Right lobe of liver (tissue), 6 donors: Measurements from ENCODE around the gene RMC1. TPM values are rescaled to one million over a fixed set of nuclear protein-coding genes. Genes with fewer than 3 reads are reported as not detected.
"Not testable (repeated sequence)": the region's sequence is repeated elsewhere in the genome, so short reads cannot be mapped to it uniquely, and the experiment has no call there.

Experiments used
- ATAC-seq, 4 donors: fragments of 200-7000 bp; cut with Tn5 transposase; one replicate each; pipeline ENCODE4 v1.9.1; 2020; ENCODE audit warnings: mild to moderate bottlenecking in 4 of 4, moderate library complexity in 4 of 4
- DNase-seq, 3 donors: peaks; one replicate each; pipeline ENCODE4 v3.0.0-alpha.2; 2020
- H3K27ac ChIP-seq, 3 donors: fragments of 200-600 bp; one replicate each; pipeline ENCODE4 v1.8.0; 2022
- H3K27me3 ChIP-seq, 2 donors: fragments of 200-600 bp; one replicate each; pipeline ENCODE4 v1.8.0; 2022
- H3K36me3 ChIP-seq, 4 donors: fragments of 200-600 bp; sonication (generic) in 1 of 4; one replicate each; pipeline versions ENCODE4 v1.5.1 to v1.8.0; 2017 to 2022; ENCODE audit warnings: control low read depth in 1 of 4
- H3K4me1 ChIP-seq, 4 donors: fragments of 200-600 bp; sonication (generic) in 1 of 4; one replicate each; pipeline versions ENCODE4 v1.5.1 to v1.8.0; 2017 to 2022; ENCODE audit warnings: control low read depth in 1 of 4
- H3K4me3 ChIP-seq, 3 donors: fragments of 200-600 bp; one replicate each; pipeline ENCODE4 v1.8.0; 2022
- H3K9me3 ChIP-seq, 4 donors: fragments of 200-600 bp; sonication (generic) in 1 of 4; one replicate each; pipeline versions ENCODE4 v1.5.1 to v1.8.0; 2017 to 2022; ENCODE audit warnings: control low read depth in 1 of 4
- CTCF ChIP-seq, 4 donors: fragments of 200-600 bp in 3 of 4; fragments of 450-650 bp in 1 of 4; IDR thresholded peaks; one replicate each; pipeline versions ENCODE4 v1.5.1 to v1.8.0; 2016 to 2022; ENCODE audit warnings: antibody characterized with exemption in 4 of 4, mild to moderate bottlenecking in 2 of 4
- POLR2A ChIP-seq: fragments of 450-650 bp; IDR thresholded peaks from one replicate; pipeline ENCODE4 v1.6.1; 2017; ENCODE audit warnings: antibody characterized with exemption, mild to moderate bottlenecking
- WGBS: methylation state at CpG from one replicate; pipeline ENCODE4 v1.1.6; 2018; ENCODE audit warnings: low coverage, low lambda C conversion rate; ENCODE audit not compliant: insufficient coverage; ENCODE audit errors: missing lambda C conversion rate; 5-methylcytosine and 5-hydroxymethylcytosine counted together
- intact Hi-C, 2 donors: fragments of 100-400 bp; cut with DNase I; formaldehyde crosslinking; loops; one replicate each; pipeline versions ENCODE4 v1.11.2 to v1.14.1; 2022
- total RNA-seq, 6 experiments: library from RNA; depleted of rRNA in 2 of 6; stranded (reverse); fragments of >200 nt in 2 of 6; fragmentation: NEBNext Ultra II Directional in 3 of 6; extraction: Animal tissue kit (Norgen Biotek cat#: 25700) in 3 of 6; gene quantifications; one replicate each; pipeline versions ENCODE4 v1.1.0 to v1.2.4, GENCODE V29; 2016 to 2023
- donor health status: DM: no; HTN: yes; CAD: no.
- donor health status: DM: no; HTN: no; CAD: no.
- donor health status: DM: no; HTN: no; CAD: no.
- donor health status: DM: no; HTN: yes; CAD: no.
- donor health status: DM: no; HTN: yes; CAD: no.

RMC1 gene
- total RNA-seq, 6 experiments from 2014 or later = 16.8 to 24.5 (median 21.9) TPM

GRCh38 chr18:23552505-23552904, 49.2 kb downstream of the RMC1 start:
- intact Hi-C loops = no loop called here
- DNase-seq (no peak), ATAC-seq (no peak)
- H3K4me1 ChIP-seq = peaks cover 0 to 4% (median 0%) of the 10 kb centered on the region in 4 donors
- H3K4me3 ChIP-seq = no peak overlapping the region
- WGBS = 82% methylated on average over 9 of the region's 11 CpGs
- H3K27me3 ChIP-seq = no peaks in the 10 kb centered on the region
- H3K27ac ChIP-seq = no peak overlapping the region
- H3K36me3 ChIP-seq = peaks cover 0 to 56% (median 16%) of the 10 kb centered on the region in 4 donors
- H3K9me3 ChIP-seq = no peaks in the 10 kb centered on the region
- TF ChIP-seq POLR2A (no peak), CTCF (IDR thresholded peaks at IDR 0.05) (no peak)

- Histone ChIP-seq H3K36me3 (peaks cover 0 to 54% (median 15%) of the 10 kb centered on the region in 4 donors), H3K4me1 (peaks cover 0 to 4% (median 0%) of the 10 kb centered on the region in 4 donors), H3K4me3 (no peak overlapping the region), H3K27ac (no peak overlapping the region), H3K9me3 (no peaks in the 10 kb centered on the region), H3K27me3 (no peaks in the 10 kb centered on the region)
- 79% methylated on average over 3 of the region's 6 CpGs for WGBS
- DNase-seq (no peak), ATAC-seq (no peak)
- intact Hi-C loops = no loop called here
- no peak for TF ChIP-seq CTCF (IDR thresholded peaks at IDR 0.05)
- TF ChIP-seq POLR2A = no peak
Observed at GRCh38 chr18:23553887-23554286, 50.6 kb downstream of the RMC1 start.

- DNase-seq (no peak), ATAC-seq (peak in 3 of 4 donors; percentile 58 to 89 (median 81))
- H3K27me3 ChIP-seq = no peaks in the 10 kb centered on the region
- peak overlapping the region in 1 of 3 donors; percentile 55 for H3K27ac ChIP-seq
- intact Hi-C loops = no loop called here
- no peak for TF ChIP-seq CTCF (IDR thresholded peaks at IDR 0.05)
- TF ChIP-seq POLR2A = no peak
- peaks cover 0 to 64% (median 12%) of the 10 kb centered on the region in 4 donors for H3K36me3 ChIP-seq
- no peaks in the 10 kb centered on the region for H3K9me3 ChIP-seq
- WGBS = 81% methylated on average over 9 of the region's 19 CpGs
- H3K4me3 ChIP-seq = peak overlapping the region in 1 of 3 donors; percentile 2
- peaks cover 0 to 4% (median 0%) of the 10 kb centered on the region in 4 donors for H3K4me1 ChIP-seq
Observed at GRCh38 chr18:23556145-23556780, 53.0 kb downstream of the RMC1 start.

GRCh38 chr18:23557511-23557910, 54.2 kb downstream of the RMC1 start:
- ATAC-seq, H3K27ac ChIP-seq, intact Hi-C loops, DNase-seq, H3K9me3 ChIP-seq, H3K27me3 ChIP-seq, H3K4me3 ChIP-seq, H3K4me1 ChIP-seq: not testable (repeated sequence)
- 97% methylated on average over 8 of the region's 8 CpGs for WGBS
- peaks cover 0 to 61% (median 10%) of the 10 kb centered on the region in 4 donors for H3K36me3 ChIP-seq

GRCh38 chr18:23560186-23560585, 56.9 kb downstream of the RMC1 start:
- intact Hi-C loops = no loop called here
- no peak overlapping the region for H3K27ac ChIP-seq
- H3K36me3 ChIP-seq = peaks cover 0 to 44% (median 6%) of the 10 kb centered on the region in 4 donors
- DNase-seq (no peak), ATAC-seq (no peak)
- no peaks in the 10 kb centered on the region for H3K27me3 ChIP-seq
- no peak overlapping the region for H3K4me3 ChIP-seq
- H3K4me1 ChIP-seq = peaks cover 0 to 4% (median 0%) of the 10 kb centered on the region in 4 donors
- H3K9me3 ChIP-seq = no peaks in the 10 kb centered on the region
- TF ChIP-seq POLR2A (no peak), CTCF (IDR thresholded peaks at IDR 0.05) (no peak)
- 95% methylated on average over 3 of the region's 4 CpGs for WGBS
